GM12878 (cell line): ENCODE results near the gene DRC1. TPM values are rescaled to one million over a fixed set of nuclear protein-coding genes. Genes with fewer than 3 reads are reported as not detected.

Experiments used
- ATAC-seq: fragments of 200-7000 bp; cut with Tn5 transposase; 3 replicates; pipeline ENCODE4 v1.9.1; 2020; ENCODE audit warnings: mild to moderate bottlenecking, moderate library complexity
- BruUV-seq: library from RNA; stranded (reverse); fragments of 400-500 nt; replicated peaks from 2 replicates; lab custom pipeline; 2021; lab: Mats Ljungman, UMichigan
- CTCF ChIA-PET: fragments of 300-600 bp; sonication (Branson Sonifier 250); formaldehyde crosslinking; extraction: SDS; loops from one replicate; lab custom pipeline; 2021; ENCODE audit warnings: inconsistent platforms; lab: Yijun Ruan, JAX
- POLR2A ChIA-PET: fragments of 350-600 bp; formaldehyde crosslinking; extraction: SDS; loops from one replicate; lab custom pipeline; 2021; ENCODE audit warnings: inconsistent platforms; lab: Charles Lee
- RAD21 ChIA-PET: fragments of 300-600 bp; sonication (Branson Sonifier 250); formaldehyde crosslinking; loops from one replicate; lab custom pipeline; 2023; ENCODE audit warnings: antibody characterized with exemption; ENCODE audit not compliant: unreplicated experiment; lab: Charles Lee
- SMC1A ChIA-PET: fragments of 300-600 bp; sonication (Branson Sonifier 250); formaldehyde crosslinking; loops from one replicate; lab custom pipeline; 2023; ENCODE audit not compliant: unreplicated experiment, uncharacterized antibody; lab: Charles Lee
- DNase-seq: peaks from one replicate; pipeline ENCODE4 v3.0.0-alpha.2; 2011; ENCODE audit warnings: low read depth, low spot score
- FAIRE-seq: peaks from 3 replicates; lab custom pipeline; 2011; peaks lifted over from hg19 to GRCh38; lab: Jason Lieb, UNC
- H2AFZ ChIP-seq: 2 replicates; pipeline ENCODE4 v1.6.0; 2011; ENCODE audit warnings: low read depth, low read length, control low read depth; ENCODE audit not compliant: control insufficient read depth
- H3K27ac ChIP-seq: 2 replicates; pipeline ENCODE4 v1.5.1; 2011; ENCODE audit warnings: control low read depth; ENCODE audit not compliant: control insufficient read depth, insufficient read depth
- H3K27me3 ChIP-seq, 2 experiments: replicated peaks in 1 of 2; 2 replicates each; pipeline versions ENCODE4 v1.6.0 to v1.6.1; 2011; ENCODE audit warnings: low read length in 1 of 2; ENCODE audit not compliant: control insufficient read depth in 2 of 2, insufficient read depth in 2 of 2
- H3K36me3 ChIP-seq, 2 experiments: 2 replicates each; pipeline ENCODE4 v1.5.1; 2011; ENCODE audit warnings: low read length in 1 of 2; ENCODE audit not compliant: control insufficient read depth in 2 of 2, insufficient read depth in 2 of 2
- H3K4me1 ChIP-seq: 2 replicates; pipeline ENCODE4 v1.6.1; 2011; ENCODE audit warnings: mild to moderate bottlenecking, low read length, moderate library complexity, mixed read lengths; ENCODE audit not compliant: control insufficient read depth, insufficient read depth
- H3K4me2 ChIP-seq: 2 replicates; pipeline ENCODE4 v1.6.0; 2011; ENCODE audit warnings: control low read depth; ENCODE audit not compliant: control insufficient read depth, insufficient read depth
- H3K4me3 ChIP-seq: fragments of 200-600 bp; sonication (generic); 2 replicates; pipeline ENCODE4 v1.5.1; 2016
- H3K79me2 ChIP-seq: 2 replicates; pipeline ENCODE4 v1.6.0; 2011; ENCODE audit warnings: low read length; ENCODE audit not compliant: control insufficient read depth, insufficient read depth
- H3K9ac ChIP-seq: 2 replicates; pipeline ENCODE4 v1.8.0; 2011; ENCODE audit warnings: low read length, control low read depth, mixed read lengths; ENCODE audit not compliant: control insufficient read depth, insufficient read depth
- H3K9me3 ChIP-seq: replicated peaks from 3 replicates; pipeline ENCODE4 v1.5.1; 2011; ENCODE audit warnings: mild to moderate bottlenecking, low read length; ENCODE audit not compliant: control insufficient read depth, insufficient read depth
- H4K20me1 ChIP-seq: 2 replicates; pipeline ENCODE4 v1.6.0; 2011; ENCODE audit not compliant: control insufficient read depth, insufficient read depth
- CEBPB ChIP-seq, 2 experiments: fragments of 150-350 bp in 1 of 2; IDR thresholded peaks; 2 replicates each; pipeline ENCODE4 v1.6.1; 2012 to 2014; ENCODE audit warnings: low read depth in 2 of 2, low read length in 2 of 2, borderline replicate concordance in 1 of 2, inconsistent platforms in 1 of 2
- HDAC6 ChIP-seq: fragments of 200-600 bp; sonication (generic); IDR thresholded peaks from one replicate; pipeline ENCODE4 v1.8.0; 2017; ENCODE audit warnings: antibody characterized with exemption; ENCODE audit not compliant: unreplicated experiment
- HDGF ChIP-seq: fragments of 450-650 bp; IDR thresholded peaks from 2 replicates; pipeline ENCODE4 v1.6.1; 2016; ENCODE audit warnings: antibody characterized with exemption
- IKZF1 ChIP-seq: fragments of 450-650 bp; conservative IDR thresholded peaks from 2 replicates; pipeline ENCODE4 v1.6.1; 2017; ENCODE audit warnings: antibody characterized with exemption, mild to moderate bottlenecking
- IRF4 ChIP-seq: IDR thresholded peaks from 2 replicates; pipeline ENCODE4 v1.6.1; 2011; ENCODE audit warnings: low read depth, low read length
- NRF1 ChIP-seq: conservative IDR thresholded peaks from 2 replicates; pipeline ENCODE4 v1.6.1; 2011; ENCODE audit warnings: mild to moderate bottlenecking, low read depth, low read length, improper control_type of control experiment
- RELA ChIP-seq: fragments of 450-650 bp; IDR thresholded peaks from 2 replicates; pipeline ENCODE4 v1.8.0; 2014; ENCODE audit warnings: borderline replicate concordance; ENCODE audit not compliant: partially characterized antibody
- RELB ChIP-seq: fragments of 450-650 bp; IDR thresholded peaks from 2 replicates; pipeline ENCODE4 v1.6.1; 2017; ENCODE audit warnings: low read depth, mild to moderate bottlenecking, moderate library complexity
- ZNF217 ChIP-seq: fragments of 450-650 bp; IDR thresholded peaks from 2 replicates; pipeline ENCODE4 v1.6.1; 2017; ENCODE audit warnings: antibody characterized with exemption, mild to moderate bottlenecking
- WGBS: methylation state at CpG from one replicate; pipeline ENCODE4 v1.1.6; 2016; ENCODE audit warnings: low lambda C conversion rate; ENCODE audit not compliant: insufficient replicate concordance, insufficient coverage; ENCODE audit errors: missing lambda C conversion rate; 5-methylcytosine and 5-hydroxymethylcytosine counted together
- in situ Hi-C: fragments of 300-500 bp; cut with MboI; formaldehyde crosslinking; loops from 9 replicates; pipeline ENCODE4 v1.14.3; 2018; ENCODE audit warnings: mixed read lengths
- intact Hi-C: fragments of 100-400 bp; cut with micrococcal nuclease; formaldehyde crosslinking; loops from one replicate; pipeline ENCODE4 v1.14.2; 2022; ENCODE audit not compliant: unreplicated experiment
- polyA plus RNA-seq, 11 experiments: library from polyadenylated mRNA; depleted of rRNA in 4 of 11; unstranded in 6 of 11; stranded (reverse) in 5 of 11; fragments of >200 nt; fragmentation: Nextera tagmentation in 4 of 11; fragmentation: Illumina TruSeq in 1 of 11; extraction: Ambion mirVana in 4 of 11; extraction: Trizol in 1 of 11; gene quantifications; 1 replicate in 1 of 11; 2 replicates in 10 of 11; pipeline versions ENCODE4 v1.2.1 to v1.2.3, GENCODE V29; 2011 to 2016; ENCODE audit warnings: inconsistent platforms in 2 of 11, missing spikeins in 2 of 11, low read depth in 1 of 11
- total RNA-seq, 4 experiments: library from RNA; depleted of rRNA in 3 of 4; stranded (reverse); fragments of >200 nt in 3 of 4; fragmentation: Illumina TruSeq in 1 of 4; extraction: Trizol in 1 of 4; gene quantifications; 2 replicates each; pipeline versions ENCODE4 v1.2.1 to v1.2.3, GENCODE V29; 2013 to 2021
- TF ChIP-seq, protein P1 (sequence below): fragments of 450-650 bp; formaldehyde crosslinking; IDR thresholded peaks from 2 replicates; pipeline ENCODE4 v1.4.0; 2022; ENCODE audit warnings: mild to moderate bottlenecking, moderate library complexity

DRC1 gene
- total and polyA plus RNA-seq, 10 of the 15 experiments (the other 5 are each of a cell fraction or from before 2014, with no cell fraction given): 0.03 TPM; not detected in 9

GRCh38 chr2:26428846-26429245, 27.1 kb downstream of the DRC1 start:
- in situ Hi-C loops (no loop called here), intact Hi-C loops (no loop called here)
- no peaks in the 10 kb centered on the region for H3K36me3 ChIP-seq
- no peak overlapping the region for H2AFZ ChIP-seq
- FAIRE-seq: no peak
- POLR2A ChIA-PET: no interaction called here
- H3K4me2 ChIP-seq: no peak overlapping the region
- no TSS peak for BruUV-seq
- no peak overlapping the region for H3K4me3 ChIP-seq
- H4K20me1 ChIP-seq: no peaks in the 10 kb centered on the region
- ATAC-seq: no peak
- H3K4me1 ChIP-seq: no peaks in the 10 kb centered on the region
- H3K27me3 ChIP-seq: 0 out of 4 replicates have a peak, but pooled peaks cover 0 to 2% of the 10 kb centered on the region in 2 experiments
- TF ChIP-seq HDAC6 (no peak), RELA (no peak), CEBPB (IDR thresholded peaks at IDR 0.05; ENCODE audit: borderline replicate concordance in 1 of 2, low read depth in 2 of 2, low read length in 2 of 2) (no peak), HDGF (no peak), IKZF1 (no peak)
- WGBS: 66% methylated on average over 2 of the region's 2 CpGs
- RAD21 ChIA-PET: no interaction called here
- no peaks in the 10 kb centered on the region for H3K9me3 ChIP-seq
- SMC1A ChIA-PET: no interaction called here
- no peak for DNase-seq
- H3K9ac ChIP-seq: no peak overlapping the region
- no peaks in the 10 kb centered on the region for H3K79me2 ChIP-seq
- no peak overlapping the region for H3K27ac ChIP-seq
- CTCF ChIA-PET: interaction anchor here (1.3 kb wide), 1 partner anchor 153 kb away, joined by 3 read pairs; no protein-coding TSS in a partner anchor

DNA sequence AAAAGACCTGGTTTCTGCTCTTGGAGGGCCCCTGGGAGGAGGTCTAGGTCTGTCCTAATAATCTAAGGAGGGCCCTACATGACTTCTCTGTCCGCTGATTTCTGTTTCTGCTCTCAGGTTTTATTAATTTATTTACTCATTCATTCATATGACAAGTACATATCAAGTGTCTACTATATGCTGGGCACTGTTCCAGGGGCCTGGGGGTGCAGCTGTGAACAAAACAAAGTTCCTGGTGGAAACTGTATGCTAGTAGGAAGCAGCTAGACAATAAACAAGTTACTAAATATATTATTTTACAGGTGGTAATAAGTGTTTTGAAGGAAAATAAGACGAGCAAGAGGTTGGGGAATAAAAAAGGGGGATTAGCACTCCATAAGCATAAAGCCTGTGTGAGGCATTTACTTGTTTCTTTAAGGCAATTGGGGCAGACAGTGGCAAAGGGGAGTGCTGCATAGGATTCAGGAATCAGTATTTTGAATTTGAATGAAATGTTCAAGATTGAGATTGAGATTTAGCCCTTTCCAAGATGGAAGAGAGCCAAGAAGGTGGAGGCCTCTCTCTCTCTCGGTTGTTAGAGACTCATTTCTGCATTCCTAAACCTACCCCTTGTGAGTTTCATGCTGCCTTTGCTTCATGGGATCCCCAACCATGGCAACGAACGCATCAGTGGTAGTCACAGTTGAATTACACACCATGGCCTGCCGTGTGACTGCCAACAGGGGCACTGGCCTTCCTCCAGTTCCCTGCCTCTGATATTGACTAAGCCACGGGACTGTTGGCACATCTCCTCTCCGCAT, 28.3 kb downstream of the DRC1 start:
- Histone ChIP-seq H3K27me3 (0 out of 4 replicates have a peak, but pooled peaks cover 0 to 2% of the 10 kb centered on the region in 2 experiments), H2AFZ (no peak overlapping the region), H3K4me3 (no peak overlapping the region), H3K79me2 (no peaks in the 10 kb centered on the region), H3K9me3 (no peaks in the 10 kb centered on the region), H3K36me3 (no peaks in the 10 kb centered on the region), H3K9ac (no peak overlapping the region), H3K4me2 (no peak overlapping the region), H4K20me1 (no peaks in the 10 kb centered on the region), H3K27ac (no peak overlapping the region), H3K4me1 (no peaks in the 10 kb centered on the region)
- FAIRE-seq (no peak), DNase-seq (no peak), ATAC-seq (no peak)
- SMC1A ChIA-PET: interaction anchor here (0.5 to 0.7 kb wide), 2 partner anchors 8 to 16 kb away, joined by 3 read pairs; no protein-coding TSS in a partner anchor
- in situ Hi-C loops: no loop called here
- no TSS peak for BruUV-seq
- CTCF ChIA-PET: no interaction called here
- POLR2A ChIA-PET: no interaction called here
- intact Hi-C loops: no loop called here
- RAD21 ChIA-PET: no interaction called here
- WGBS: 32% methylated on average over 8 of the region's 8 CpGs
- TF ChIP-seq IRF4 (no peak), RELB (no peak), ZNF217 (no peak), NRF1 (no peak)
- TF ChIP-seq, protein P1, sequence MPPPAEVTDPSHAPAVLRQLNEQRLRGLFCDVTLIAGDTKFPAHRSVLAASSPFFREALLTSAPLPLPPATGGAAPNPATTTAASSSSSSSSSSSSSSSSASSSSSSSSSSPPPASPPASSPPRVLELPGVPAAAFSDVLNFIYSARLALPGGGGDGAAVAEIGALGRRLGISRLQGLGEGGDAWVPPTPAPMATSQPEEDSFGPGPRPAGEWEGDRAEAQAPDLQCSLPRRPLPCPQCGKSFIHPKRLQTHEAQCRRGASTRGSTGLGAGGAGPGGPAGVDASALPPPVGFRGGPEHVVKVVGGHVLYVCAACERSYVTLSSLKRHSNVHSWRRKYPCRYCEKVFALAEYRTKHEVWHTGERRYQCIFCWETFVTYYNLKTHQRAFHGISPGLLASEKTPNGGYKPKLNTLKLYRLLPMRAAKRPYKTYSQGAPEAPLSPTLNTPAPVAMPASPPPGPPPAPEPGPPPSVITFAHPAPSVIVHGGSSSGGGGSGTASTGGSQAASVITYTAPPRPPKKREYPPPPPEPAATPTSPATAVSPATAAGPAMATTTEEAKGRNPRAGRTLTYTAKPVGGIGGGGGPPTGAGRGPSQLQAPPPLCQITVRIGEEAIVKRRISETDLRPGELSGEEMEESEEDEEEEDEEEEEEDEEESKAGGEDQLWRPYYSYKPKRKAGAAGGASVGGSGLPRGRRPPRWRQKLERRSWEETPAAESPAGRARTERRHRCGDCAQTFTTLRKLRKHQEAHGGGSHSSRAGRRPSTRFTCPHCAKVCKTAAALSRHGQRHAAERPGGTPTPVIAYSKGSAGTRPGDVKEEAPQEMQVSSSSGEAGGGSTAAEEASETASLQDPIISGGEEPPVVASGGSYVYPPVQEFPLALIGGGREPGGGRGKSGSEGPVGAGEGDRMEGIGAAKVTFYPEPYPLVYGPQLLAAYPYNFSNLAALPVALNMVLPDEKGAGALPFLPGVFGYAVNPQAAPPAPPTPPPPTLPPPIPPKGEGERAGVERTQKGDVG: no peak
